GM12873 (cell line): Measurements from ENCODE around the gene ANKRD62.

Source experiments
- CTCF ChIP-seq: IDR thresholded peaks from 2 replicates; pipeline ENCODE4 v1.5.1; 2012; ENCODE audit warnings: low read depth, mild to moderate bottlenecking, moderate library complexity, low read length, control low read depth; ENCODE audit not compliant: insufficient read depth; ENCODE audit errors: missing control alignments

Gene ANKRD62

GRCh38 chr18:12091538-12092141 lies 2.0 kb upstream of the ANKRD62 start:
- no peak for TF ChIP-seq CTCF

GRCh38 chr18:12092398-12093229 lies 1.0 kb upstream of the ANKRD62 start:
- TF ChIP-seq CTCF, result peak; percentile 58

GRCh38 chr18:12098374-12098773 lies 4.7 kb downstream of the ANKRD62 start:
- TF ChIP-seq CTCF, result no peak

GRCh38 chr18:12099160-12099559 lies 5.5 kb downstream of the ANKRD62 start:
- TF ChIP-seq CTCF, result no peak

GRCh38 chr18:12101266-12101665 lies 7.6 kb downstream of the ANKRD62 start:
- TF ChIP-seq CTCF, result no peak

GRCh38 chr18:12102136-12102842 lies 8.6 kb downstream of the ANKRD62 start:
- TF ChIP-seq CTCF, result no peak

GRCh38 chr18:12106471-12106870 lies 12.8 kb downstream of the ANKRD62 start:
- TF ChIP-seq CTCF, result no peak
